Hair follicle dermal papilla cell (primary cell): Measurements from ENCODE around the gene SCAMP3. TPM values are rescaled to one million over a fixed set of nuclear protein-coding genes. Genes with fewer than 3 reads are reported as not detected.

ENCODE experiments used
- total RNA-seq: library from RNA; depleted of rRNA; stranded (reverse); fragments of >200 nt; gene quantifications from 2 replicates; pipeline ENCODE4 v1.2.3, GENCODE V29; 2012

SCAMP3 gene
- total RNA-seq = 34.4 and 45.8 TPM in 2 replicates

GRCh38 chr1:155261852-155262673, at the start of gene SCAMP3:
SCAMP3 (minus strand) TSS chr1:155262360; CDS start chr1:155262151, 209 bp downstream.

GRCh38 chr1:155308493-155309422, 46.6 kb upstream of the SCAMP3 start, which contains the start of gene FDPS:
FDPS (plus strand) TSS chr1:155308866; CDS start chr1:155309790, 924 bp downstream.

GRCh38 chr1:155301342-155301841, 39.2 kb upstream of the SCAMP3 start, which contains the start of gene PKLR:
PKLR (minus strand) TSS chr1:155301438; CDS start chr1:155301395, 43 bp downstream.

GRCh38 chr1:155277070-155277901, 15.1 kb upstream of the SCAMP3 start, which contains the start of gene HCN3:
HCN3 (plus strand) TSS chr1:155277463; CDS start chr1:155277591, 128 bp downstream.

GRCh38 chr1:155273343-155274245, 11.4 kb upstream of the SCAMP3 start, which contains the start of gene CLK2:
CLK2 (minus strand) TSS chr1:155273504; CDS start chr1:155270977, 2,527 bp downstream.

GRCh38 chr1:155255243-155256007, 6.7 kb downstream of the SCAMP3 start, which contains the start of gene ENTREP3:
ENTREP3 (minus strand) TSS chr1:155255483; CDS start chr1:155254877, 606 bp downstream.

GRCh38 chr1:155208541-155209311, 53.4 kb downstream of the SCAMP3 start, which contains the start of gene MTX1:
MTX1 (plus strand) TSS chr1:155208695; CDS start chr1:155208805, 110 bp downstream.

GRCh38 chr1:155207806-155208540, 54.2 kb downstream of the SCAMP3 start, which contains the start of gene THBS3:
THBS3 (minus strand) TSS chr1:155207897; CDS start chr1:155207876, 21 bp downstream.

Other genes starting within 250 kb of the SCAMP3 start
- not detected in 2 replicates for gene DCST2, start 228.6 kb downstream of the SCAMP3 start, total RNA-seq
- not detected in 2 replicates for gene DCST1, start 228.5 kb downstream of the SCAMP3 start, total RNA-seq
- gene ADAM15, start 211.0 kb downstream of the SCAMP3 start, total RNA-seq = 63.0 and 94.4 TPM in 2 replicates
- 2.7 and 3.6 TPM in 2 replicates for gene EFNA4, start 198.6 kb downstream of the SCAMP3 start, total RNA-seq
- gene EFNA3, start 183.5 kb downstream of the SCAMP3 start, total RNA-seq = 0.81 and 0.97 TPM in 2 replicates
- not detected in 2 replicates for gene EFNA1, start 134.5 kb downstream of the SCAMP3 start, total RNA-seq
- 39.9 and 43.6 TPM in 2 replicates for gene SLC50A1, start 126.5 kb downstream of the SCAMP3 start, total RNA-seq
- gene DPM3, start 121.8 kb downstream of the SCAMP3 start, total RNA-seq = 13.4 and 15.4 TPM in 2 replicates
- gene KRTCAP2, start 89.1 kb downstream of the SCAMP3 start, total RNA-seq = 44.4 and 49.5 TPM in 2 replicates
- gene TRIM46, start 88.5 kb downstream of the SCAMP3 start, total RNA-seq = 7.4 and 7.8 TPM in 2 replicates
- 39.7 and 41.2 TPM in 2 replicates for gene THBS3, start 54.5 kb downstream of the SCAMP3 start, total RNA-seq
- gene MTX1, start 53.7 kb downstream of the SCAMP3 start, total RNA-seq = 28.6 and 39.1 TPM in 2 replicates
- 5.4 and 7.0 TPM in 2 replicates for gene ENTREP3, start 6.9 kb downstream of the SCAMP3 start, total RNA-seq
- gene CLK2, start 11.1 kb upstream of the SCAMP3 start, total RNA-seq = 24.2 and 29.7 TPM in 2 replicates
- 0.97 and 2.1 TPM in 2 replicates for gene HCN3, start 15.1 kb upstream of the SCAMP3 start, total RNA-seq
- under 0.01 TPM in 1 of 2 replicates, not detected in the other for gene PKLR, start 39.1 kb upstream of the SCAMP3 start, total RNA-seq
- gene FDPS, start 46.5 kb upstream of the SCAMP3 start, total RNA-seq = 242 and 362 TPM in 2 replicates
- 18.5 and 20.3 TPM in 2 replicates for gene RUSC1, start 58.5 kb upstream of the SCAMP3 start, total RNA-seq